GM19395 (cell line): ENCODE results near the gene MDM4.
"Not testable (repeated sequence)": the region's sequence is repeated elsewhere in the genome, so short reads cannot be mapped to it uniquely, and the experiment has no call there.

ENCODE experiments used
- ATAC-seq: cut with Tn5 transposase; IDR thresholded peaks from one replicate; pipeline ENCODE4 v1.9.1; 2021; ENCODE audit warnings: mild to moderate bottlenecking, moderate library complexity; ENCODE audit not compliant: unreplicated experiment

Gene MDM4

GRCh38 chr1:204513117-204513716 is 3.0 kb upstream of the MDM4 start:
- ATAC-seq, result peak; percentile 42

GRCh38 chr1:204514828-204515227 is 1.4 kb upstream of the MDM4 start:
- ATAC-seq, result no peak

- ATAC-seq, result not testable (repeated sequence)
Measured at GRCh38 chr1:204517382-204517781, 1.2 kb downstream of the MDM4 start.

- ATAC-seq, result peak; percentile 55
Measured at GRCh38 chr1:204520834-204521709, 4.9 kb downstream of the MDM4 start.

GRCh38 chr1:204521941-204522521 is 5.8 kb downstream of the MDM4 start:
- not testable (repeated sequence) for ATAC-seq

GRCh38 chr1:204523605-204524215 is 7.5 kb downstream of the MDM4 start:
- no peak for ATAC-seq

GRCh38 chr1:204524986-204525385 is 8.8 kb downstream of the MDM4 start:
- peak; percentile 61 for ATAC-seq

GRCh38 chr1:204528241-204528640 is 12.0 kb downstream of the MDM4 start:
- ATAC-seq, result no peak

- no peak for ATAC-seq
Measured at GRCh38 chr1:204528677-204529076, 12.5 kb downstream of the MDM4 start.

GRCh38 chr1:204529371-204529895 is 13.2 kb downstream of the MDM4 start:
- no peak for ATAC-seq

GRCh38 chr1:204530932-204531331 is 14.7 kb downstream of the MDM4 start:
- peak; percentile 95 for ATAC-seq

- no peak for ATAC-seq
Measured at GRCh38 chr1:204532832-204533231, 16.6 kb downstream of the MDM4 start.

GRCh38 chr1:204541626-204542025 is 25.4 kb downstream of the MDM4 start:
- no peak for ATAC-seq

GRCh38 chr1:204544321-204544720 is 28.1 kb downstream of the MDM4 start:
- ATAC-seq, result peak; percentile 68

- no peak for ATAC-seq
Measured at GRCh38 chr1:204545202-204545601, 29.0 kb downstream of the MDM4 start.

GRCh38 chr1:204545881-204546280 is 29.7 kb downstream of the MDM4 start:
- ATAC-seq, result no peak

- no peak for ATAC-seq
Measured at GRCh38 chr1:204548265-204548664, 32.1 kb downstream of the MDM4 start.

- ATAC-seq, result no peak
Measured at GRCh38 chr1:204549313-204549712, 33.1 kb downstream of the MDM4 start.

- ATAC-seq, result no peak
Measured at GRCh38 chr1:204550926-204551325, 34.7 kb downstream of the MDM4 start.

- no peak for ATAC-seq
Measured at GRCh38 chr1:204556458-204557052, 40.3 kb downstream of the MDM4 start.

- ATAC-seq, result no peak
Measured at GRCh38 chr1:204558467-204558866, 42.3 kb downstream of the MDM4 start.
